Astrocyte of the hippocampus (primary cell): ENCODE results near the gene COL20A1.

Source experiments
- DNase-seq: peaks from one replicate; pipeline ENCODE4 v3.0.0; 2011; ENCODE audit warnings: low read depth, low spot score

COL20A1 gene

DNA sequence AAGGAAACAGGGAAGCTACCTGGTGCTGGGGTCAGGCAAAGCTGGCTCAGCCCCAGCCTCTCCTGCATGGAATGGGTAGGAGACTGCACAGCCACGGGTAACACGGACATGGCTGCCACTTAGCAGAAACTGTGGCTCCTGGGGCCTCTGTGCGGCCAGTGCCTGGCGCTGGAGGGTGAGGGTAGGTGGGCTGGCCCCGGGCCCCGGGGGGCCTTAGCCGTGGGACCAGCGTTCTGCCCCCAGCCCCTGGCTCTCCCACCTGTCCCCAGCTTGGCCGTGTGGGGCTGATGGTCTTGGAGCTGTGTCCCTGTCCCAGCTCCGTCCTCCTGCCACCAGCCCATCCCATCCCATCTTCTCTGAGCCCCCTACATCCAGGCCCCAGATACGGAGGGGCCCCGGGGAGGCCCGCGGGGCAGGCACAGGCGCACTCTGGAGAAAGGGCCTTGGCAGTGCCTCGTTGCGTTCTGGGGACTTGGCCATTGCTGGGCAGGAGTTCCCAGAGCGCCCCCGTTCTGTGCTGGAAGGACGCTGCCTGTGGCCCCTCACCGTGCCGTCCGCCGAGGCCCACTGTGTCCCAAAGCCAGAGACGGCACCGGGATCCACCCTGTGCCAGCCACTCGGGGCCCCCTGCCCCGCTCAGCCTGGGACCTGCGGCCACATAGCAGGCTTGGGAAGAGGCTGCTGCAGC lies 56.0 kb downstream of the COL20A1 start:
- DNase-seq: no peak

DNA sequence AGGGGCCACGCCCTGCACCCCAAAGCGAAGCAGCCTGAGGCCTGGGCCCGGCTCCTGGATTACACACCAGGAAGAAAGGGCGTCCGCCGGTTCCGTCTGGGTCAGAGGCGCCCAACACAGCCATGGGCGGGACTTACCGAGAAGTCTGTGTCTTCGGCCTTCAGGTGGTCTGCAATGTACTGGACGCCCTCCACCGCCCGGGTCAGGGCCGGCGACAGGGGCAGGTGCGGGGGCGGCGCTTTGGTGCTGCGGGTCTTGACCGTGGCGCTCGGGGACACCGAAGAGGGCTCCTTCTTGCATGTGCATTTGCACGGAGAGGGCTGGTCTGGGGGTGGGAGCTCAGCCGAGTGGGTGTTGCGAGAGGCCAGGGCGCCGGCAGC lies 56.5 kb downstream of the COL20A1 start:
- DNase-seq: no peak

DNA sequence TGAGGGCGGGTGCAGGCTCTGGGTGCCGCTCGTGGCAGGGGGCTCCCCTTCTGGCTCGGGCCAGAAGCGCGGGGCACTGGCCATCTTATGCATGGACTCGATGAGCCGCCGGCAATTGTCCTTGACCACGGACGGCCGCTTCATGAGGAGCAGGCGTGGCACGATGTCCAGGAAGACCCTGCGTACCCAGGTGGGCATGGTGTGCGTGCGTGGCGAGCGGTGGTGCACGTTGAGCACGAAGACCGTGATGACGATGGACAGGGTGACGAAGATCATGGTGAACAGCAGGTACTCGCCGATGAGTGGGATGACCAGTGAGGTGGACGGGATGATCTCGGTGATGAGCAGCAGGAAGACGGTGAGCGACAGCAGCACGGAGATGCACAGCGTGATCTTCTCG lies 57.2 kb downstream of the COL20A1 start:
- DNase-seq: no peak

DNA sequence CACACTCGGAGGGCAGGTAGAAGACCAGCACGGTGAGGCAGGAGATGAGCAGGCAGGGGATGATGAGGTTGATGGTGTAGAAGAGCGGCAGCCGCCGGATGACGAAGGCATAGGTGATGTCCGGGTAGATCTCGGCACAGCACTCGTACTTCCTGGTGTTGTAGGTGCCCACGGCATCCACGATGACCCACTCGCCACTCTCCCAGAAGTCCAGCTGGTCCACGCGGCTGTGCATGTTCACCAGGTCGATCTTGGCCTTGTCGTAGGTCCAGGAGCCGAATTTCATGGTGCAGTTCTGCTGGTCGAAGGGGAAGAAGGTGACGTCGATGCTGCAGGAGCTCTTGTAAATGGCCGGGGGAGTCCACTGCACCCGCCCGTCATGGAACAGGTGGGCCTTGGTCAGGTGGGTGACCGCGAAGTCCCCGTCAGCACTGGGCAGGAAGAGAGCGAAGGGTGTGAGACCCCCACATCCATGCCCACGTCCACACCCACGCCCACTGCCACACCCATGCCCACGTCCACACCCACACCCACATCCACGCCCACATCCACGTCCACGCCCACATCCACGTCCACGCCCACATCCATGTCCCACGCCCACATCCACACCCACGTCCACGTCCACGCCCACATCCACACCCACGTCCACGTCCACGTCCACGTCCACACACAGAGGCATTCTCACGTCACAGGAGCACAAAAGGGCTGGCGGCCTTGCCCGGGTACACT lies 57.8 kb downstream of the COL20A1 start:
- no peak for DNase-seq

DNA sequence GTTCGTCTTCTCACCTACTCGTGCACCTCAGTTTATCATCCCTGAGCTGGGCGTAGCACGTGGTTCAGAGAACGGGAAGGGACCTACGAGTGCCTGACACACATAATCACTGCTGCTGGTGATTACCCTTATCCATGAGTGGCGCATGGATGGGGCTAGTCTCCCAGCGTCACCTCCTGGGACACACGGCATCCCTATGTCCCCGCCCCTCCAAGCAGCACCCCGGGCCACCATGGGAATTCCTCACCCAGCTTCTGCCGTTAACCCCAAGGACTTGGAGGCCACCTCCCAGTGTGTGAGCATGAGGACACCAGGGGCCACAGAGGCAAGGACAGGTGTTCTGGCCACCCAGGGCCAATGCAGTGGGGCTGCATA lies 58.3 kb downstream of the COL20A1 start:
- no peak for DNase-seq

DNA sequence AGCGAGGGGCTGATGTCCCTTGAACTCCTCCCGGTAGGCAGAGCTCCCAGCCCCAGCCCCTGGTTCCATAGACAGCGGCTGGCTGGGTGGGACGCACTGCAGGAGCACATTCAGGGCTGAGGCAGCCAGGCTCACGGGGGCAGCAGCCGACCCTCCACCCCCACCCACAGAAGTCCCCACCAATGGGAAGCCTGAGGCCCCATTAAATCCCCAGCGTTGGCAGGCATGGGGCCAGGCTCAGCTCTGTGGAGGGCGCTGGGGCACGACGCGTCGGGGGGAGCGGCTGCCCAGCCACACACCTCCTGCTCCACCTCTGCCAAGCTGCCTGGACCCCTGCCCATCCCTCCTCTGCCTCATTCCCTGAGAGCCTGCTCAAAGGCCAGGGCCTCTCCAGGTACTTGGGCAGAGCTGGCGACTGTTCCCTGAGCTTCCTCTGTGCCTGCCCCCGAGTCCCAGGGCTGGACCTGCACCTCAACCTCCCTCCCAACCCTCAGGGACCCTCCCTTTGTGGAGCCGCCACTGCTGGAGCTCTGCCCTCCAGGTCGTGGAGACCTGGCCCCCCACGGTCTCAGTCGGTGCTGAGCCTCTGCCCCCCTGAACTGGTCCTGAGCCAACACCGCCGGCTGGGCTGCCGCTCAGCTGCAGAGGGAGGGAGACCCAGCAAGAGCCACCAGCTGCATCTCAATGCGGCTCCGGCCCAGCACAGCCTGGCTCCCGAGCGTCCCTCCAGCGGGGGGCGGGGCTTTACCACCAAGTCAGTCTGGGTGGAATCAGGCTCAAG lies 59.0 kb downstream of the COL20A1 start:
- DNase-seq: no peak

DNA sequence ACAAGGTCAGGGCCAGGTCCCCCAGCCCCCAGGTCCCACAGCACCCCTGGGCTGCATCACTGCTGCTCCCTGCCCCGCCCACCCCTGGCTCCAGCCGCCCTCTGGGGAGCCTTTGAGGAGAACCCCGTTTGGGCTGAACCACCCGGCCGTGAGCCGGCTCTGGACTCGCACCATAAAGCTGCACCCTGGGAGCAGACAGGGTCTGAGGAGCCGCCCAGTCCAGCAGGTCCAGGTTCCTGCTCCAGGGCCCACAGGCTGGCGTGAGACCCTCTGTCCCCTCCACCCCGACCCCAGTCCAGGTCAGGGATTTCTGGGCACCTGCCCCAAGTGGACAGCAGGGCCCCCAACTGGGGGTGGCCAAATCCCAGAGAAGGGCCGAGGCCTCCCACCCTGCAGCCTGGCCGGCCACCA lies 59.8 kb downstream of the COL20A1 start:
- no peak for DNase-seq

DNA sequence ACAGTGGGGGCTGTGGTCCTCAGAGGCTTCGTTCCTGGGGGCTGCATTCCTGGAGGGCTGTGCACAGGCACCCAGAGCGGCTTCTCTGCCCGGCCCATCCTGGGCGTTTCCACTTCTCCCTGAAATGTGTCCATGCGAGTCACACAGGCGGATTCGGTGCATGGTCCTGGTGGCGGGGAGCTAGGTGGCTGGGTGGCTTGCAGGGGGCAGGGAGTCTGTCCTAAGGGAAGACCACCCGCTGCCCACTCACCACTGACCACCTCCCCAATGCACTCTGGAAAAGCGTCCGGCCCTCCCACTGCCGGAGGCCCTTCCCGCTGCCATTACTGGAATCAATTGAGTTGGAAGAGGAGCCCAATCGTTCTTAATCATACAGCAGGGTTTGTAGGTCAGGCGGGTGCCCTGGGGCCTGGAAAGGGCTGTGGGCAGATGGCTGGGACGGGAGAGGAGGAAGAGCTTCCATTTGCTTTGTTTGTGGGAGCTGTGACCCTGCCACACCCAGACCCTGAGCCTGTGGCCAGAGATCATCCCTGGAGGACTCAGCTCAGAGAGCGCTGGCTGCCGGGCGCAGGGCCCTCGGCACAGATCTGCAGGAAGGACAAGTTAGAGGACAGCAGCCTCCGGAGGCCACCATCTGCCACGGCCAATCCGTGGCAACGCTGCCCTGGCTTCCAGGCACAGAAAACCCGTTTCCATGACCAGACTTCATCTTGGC lies 61.8 kb downstream of the COL20A1 start:
- no peak for DNase-seq

DNA sequence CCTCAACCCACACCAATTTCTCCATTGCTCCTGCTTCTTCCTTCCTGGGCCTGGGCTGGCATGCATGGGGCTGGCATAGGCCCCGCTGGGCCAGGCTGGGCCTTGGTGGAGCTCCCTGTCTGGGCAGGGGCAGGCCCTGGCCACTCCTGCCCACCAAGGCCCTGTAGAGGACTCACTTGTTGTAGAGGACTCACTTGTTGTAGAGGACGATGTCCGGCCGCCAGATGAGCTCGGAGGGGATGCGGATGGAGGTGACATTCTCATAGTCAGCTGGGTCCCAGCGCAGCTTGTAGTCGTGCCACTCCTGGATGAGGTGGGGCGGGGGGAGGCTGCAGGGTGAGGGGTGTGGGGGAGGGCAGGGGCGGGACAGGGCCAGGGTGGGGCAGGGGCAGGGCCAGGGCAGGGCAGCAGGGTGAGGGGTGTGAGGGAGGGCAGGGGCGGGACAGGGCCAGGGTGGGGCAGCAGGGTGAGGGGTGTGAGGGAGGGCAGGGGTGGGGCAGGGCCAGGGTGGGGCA lies 62.9 kb downstream of the COL20A1 start:
- DNase-seq: no peak

DNA sequence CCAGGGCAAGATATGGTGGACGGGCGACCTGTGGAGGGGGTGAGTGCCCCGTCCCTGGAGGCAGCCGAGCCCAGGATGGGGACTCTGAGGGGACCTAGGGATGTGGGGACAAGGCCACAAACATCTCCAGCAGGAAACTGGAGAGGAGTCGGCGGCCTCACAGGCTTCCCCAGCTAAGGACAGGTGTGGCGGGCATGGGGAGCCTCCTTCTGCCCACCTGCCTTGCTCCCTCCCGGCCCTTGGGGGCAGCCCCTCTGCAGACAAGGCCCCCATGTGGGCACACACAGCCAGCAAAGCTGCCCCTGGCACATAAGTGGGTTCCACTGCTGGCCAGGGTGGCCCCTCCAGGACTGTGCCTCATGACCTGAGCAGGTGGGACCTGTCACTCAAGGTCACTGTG lies 63.5 kb downstream of the COL20A1 start:
- no peak for DNase-seq

DNA sequence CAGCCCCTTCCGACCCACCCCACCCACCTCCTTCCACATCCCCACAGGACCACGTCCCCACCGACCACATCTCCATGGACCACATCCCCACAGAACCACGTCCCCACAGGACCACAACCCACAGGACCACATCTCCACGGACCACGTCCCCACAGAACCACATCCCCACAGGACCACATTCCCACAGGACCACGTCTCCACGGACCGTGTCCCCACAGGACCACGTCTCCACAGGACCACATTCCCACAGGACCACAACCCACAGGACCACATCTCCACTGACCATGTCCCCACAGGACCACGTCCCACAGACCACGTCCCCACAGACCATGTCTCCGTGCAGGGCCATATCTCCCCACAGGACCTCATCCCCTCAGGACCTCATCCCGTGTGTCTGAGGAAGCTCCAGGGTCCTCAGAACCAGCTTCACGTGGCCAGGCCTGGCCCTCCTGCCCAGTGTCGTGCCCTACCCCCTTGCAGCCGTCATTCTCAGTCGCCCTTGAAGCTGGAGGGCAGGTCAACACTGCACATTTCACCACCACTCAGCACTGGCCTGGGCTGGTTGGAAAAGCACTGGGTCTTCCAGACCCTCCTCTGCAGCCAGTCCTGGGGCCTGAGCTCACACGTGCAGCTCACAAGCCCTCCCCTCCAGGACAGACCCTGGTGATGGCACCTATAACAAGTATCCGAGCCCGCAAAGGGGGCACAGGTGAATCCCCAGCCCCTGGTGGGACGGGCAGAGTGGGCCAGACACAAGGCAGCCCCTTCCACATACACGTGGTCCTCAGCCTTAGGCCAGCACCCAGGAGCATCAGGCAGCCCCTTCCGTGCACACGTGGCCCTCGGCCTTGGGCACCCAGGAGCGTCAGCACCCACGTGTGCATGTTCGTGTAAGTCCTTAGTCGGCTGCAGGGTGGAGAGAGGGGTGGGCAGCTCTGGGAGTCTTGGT lies 64.2 kb downstream of the COL20A1 start:
- DNase-seq: no peak

DNA sequence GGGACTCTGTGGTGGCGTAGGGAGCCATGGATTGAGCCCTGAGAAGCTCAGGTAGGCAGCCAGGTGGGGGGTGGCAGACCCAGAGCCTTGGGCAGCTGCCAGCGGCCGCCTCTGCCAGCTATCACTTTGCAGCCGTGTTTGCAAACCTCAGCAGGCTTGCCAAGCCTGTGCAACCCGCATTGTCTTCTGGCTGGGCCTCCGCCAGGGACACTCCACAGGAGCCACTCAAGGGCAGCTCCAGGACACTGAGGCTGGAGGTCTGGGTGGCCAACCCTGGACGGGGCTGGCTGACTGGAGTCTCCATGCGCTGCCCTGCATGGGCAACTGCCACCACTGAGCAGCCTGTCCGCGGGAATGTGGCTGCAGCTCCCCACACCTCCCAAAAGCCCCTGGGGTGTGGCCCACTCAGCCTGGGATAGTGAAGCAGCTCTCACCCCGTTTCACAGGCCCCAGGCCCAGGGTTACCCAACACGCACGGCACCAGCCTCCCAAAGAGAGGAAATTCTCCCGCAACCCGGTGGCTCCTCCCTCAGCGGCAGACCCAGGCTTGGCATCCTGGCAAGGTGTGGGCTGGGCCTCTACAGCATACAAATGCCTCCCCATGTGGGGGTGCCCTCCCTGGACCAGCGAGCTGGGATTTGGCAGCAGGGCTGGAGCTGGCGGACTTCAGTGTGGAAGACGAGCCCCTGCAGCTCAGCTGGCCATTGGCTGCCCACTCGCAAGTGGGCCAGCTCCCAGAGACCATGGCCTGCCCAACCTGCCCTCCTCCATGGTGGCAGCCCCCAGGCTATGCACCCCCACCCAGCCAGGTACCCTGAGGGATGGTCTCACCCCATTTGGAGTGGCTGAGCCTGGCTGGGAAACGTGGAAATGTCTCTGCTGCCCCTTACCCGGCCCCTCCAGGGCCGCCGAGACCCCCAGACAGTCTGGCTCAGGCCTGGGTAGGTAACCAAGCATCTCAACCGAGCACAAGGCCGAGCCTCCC lies 65.2 kb downstream of the COL20A1 start:
- DNase-seq: no peak

DNA sequence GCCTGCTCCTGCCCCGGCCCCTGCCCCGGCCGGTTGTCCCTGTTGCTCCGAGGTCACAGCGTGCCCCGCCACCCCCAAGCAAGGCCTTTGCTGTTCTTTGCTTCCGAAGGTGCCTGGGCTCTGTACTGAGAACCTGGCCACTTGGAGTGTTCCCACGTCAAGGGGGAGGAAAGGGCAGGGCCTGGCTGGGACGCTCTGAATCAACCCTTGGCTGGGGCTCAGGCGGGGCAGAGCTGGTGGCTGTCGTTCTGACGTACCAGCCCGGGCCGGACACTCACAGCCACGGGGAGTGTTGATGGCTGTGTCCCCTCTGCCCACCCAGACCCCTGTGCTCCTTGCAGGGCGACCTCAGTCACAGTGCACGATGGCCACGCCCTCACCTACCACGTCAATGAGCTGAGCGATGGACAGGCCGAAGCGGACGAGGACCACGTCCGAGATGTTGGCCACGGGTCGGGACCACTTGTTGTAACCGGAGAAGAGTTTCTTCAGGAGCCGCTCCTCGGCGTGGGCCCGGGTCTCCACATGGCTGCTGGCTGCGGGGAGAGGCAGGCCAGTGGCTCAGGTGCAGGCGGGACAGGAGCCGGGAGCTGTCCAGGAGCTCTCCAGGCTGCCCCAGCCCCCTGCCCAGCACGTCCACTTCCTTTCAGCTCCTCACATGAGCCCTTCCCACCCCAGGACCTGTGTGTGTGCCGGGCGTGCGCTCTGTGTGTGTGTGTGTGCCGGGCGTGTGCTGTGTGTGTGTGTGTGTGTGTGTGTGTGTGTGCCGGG lies 66.4 kb downstream of the COL20A1 start:
- DNase-seq: no peak

DNA sequence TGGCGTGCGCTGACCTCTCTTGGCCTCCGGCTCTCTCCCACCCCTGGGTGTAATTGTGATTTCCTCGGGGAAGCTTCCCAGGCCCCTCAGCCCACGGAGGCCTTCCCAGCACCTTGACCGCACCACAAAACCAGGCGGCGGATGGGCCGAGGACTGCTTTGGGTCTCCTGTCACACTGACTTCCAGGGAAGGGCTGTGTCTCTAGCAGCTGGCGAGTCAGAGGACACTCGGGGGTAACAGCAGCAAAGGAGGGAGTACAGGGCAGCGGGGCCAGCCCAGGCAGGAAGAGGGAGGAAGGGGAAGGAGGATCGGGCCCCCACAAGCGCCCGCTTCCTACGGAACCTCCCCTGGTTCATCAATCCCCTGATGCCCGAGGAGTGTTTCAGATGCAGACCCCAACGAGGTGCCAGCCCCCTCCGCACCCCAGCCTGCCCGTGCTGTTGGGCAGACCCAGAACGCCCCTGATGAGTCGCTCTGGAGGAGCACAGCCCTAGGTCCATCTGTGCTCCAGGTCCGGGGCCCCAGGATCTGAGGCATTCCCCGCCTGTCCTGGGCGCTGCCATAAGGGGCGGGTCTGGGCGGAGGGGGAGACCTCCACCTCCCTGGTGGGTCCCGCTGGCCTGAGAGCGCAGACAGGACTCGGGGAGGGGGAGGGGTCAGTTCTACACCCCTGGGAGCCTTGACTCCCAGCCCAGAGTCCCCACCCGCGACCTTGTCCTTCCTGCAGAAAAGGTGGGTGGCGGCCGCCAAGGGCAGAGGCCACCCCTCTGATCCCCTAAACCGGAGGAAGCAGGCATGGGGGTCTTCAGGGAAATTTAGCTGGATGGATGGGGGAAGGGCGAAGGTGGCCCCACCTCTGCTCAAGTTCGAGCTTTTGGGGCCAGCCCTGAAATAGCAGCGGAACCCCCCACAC lies 67.2 kb downstream of the COL20A1 start:
- DNase-seq: no peak

DNA sequence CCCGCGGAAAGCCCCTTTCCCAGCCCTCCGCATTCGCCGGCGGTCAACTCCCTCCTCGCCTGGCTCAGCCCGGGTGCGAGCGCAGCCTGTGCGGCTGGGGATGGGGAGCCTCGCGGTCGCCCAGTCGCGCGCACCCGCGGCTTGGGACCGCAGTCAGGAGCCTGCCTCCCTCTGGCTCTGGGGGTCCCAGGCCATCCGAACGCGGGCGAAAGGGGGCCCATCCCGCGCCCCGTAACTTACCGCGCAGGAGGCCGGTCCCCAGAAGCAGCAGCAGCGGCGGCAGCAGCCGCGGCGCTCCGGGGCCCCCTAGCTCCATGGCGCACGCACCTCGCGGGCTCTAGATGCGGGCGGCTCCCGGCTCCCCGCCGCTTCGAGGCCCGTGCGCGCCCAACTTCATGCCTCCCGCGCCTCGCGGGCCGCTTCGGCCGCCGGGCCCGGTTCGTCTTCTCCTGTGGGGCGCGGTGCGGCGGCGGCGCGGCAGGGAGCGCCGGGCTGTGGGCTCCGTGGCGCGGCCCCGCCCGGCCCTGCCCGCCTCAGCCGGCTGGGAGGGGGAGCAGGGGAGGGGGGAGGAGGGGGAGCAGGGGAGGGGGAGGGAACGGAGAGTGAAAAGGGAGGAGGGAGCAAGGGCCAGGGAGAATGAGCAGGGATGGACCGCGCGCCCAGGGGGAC lies 68.0 kb downstream of the COL20A1 start, which contains the start of gene CHRNA4:
Gene CHRNA4 (minus strand): TSS at position 500 of the 669 bp plus-strand sequence. CDS start 184 bp downstream, at position 316.
- DNase-seq: no peak

DNA sequence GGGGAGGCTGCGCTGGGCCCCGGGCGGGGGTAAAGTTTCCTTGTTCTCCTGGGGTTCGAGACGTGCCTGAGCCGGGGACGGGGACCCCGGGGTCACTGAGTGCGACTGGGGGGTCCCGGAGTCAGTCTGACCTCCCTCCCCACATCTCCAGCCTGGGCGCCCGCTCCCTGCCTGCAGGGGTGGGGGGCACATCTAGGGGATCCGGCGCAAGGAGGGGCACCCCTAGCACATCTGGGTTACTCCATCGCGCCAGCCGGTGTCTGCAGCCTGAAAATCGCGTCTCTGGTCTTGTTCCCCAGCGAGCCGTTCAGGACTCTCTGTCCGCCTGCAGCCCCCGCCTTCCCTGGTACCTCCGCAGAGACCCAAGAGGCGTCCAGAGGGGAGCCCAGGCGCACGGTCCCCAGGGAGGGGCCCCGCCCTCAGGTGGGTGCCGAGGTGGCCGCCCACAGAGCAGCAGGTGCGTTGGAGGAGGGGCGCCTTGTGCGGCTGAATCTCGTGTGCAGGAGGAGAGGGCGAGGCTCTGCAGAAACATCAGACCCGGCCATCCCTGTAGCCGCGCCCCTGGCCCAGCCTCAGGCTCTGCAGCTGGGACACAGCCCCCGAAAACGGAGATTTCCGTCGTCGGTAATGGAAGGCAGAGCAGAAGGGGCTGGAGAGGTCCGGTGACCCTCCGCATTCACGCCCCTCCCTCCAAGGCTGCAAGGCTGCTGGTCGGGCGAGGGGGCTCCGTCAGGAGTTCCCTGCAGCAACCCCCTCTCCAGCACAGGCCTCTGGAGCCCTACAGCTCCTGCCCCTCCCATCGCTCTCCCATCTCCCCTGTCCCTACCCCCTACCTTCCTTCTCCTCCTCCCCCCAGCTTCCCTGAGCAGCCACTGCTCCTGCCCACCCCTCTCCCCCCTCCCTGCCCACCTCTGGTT lies 68.8 kb downstream of the COL20A1 start:
- DNase-seq: no peak
